AG09309 (cell line): ENCODE results near the gene TOR1AIP2.

ENCODE experiments used
- DNase-seq: peaks from one replicate; pipeline ENCODE4 v3.0.0-alpha.2; 2010; ENCODE audit warnings: low read depth
- H3K4me3 ChIP-seq: 2 replicates; pipeline ENCODE4 v1.5.1; 2011; ENCODE audit warnings: mild to moderate bottlenecking, low read depth, low read length, moderate library complexity; ENCODE audit not compliant: control insufficient read depth
- CTCF ChIP-seq: IDR thresholded peaks from 2 replicates; pipeline ENCODE4 v1.5.1; 2011; ENCODE audit warnings: mild to moderate bottlenecking, low read depth, low read length, inconsistent platforms; ENCODE audit not compliant: insufficient read depth, control insufficient read depth; ENCODE audit errors: missing control alignments

TOR1AIP2 gene

GRCh38 chr1:179793281-179793680 is 84.3 kb downstream of the TOR1AIP2 start:
- no peak for TF ChIP-seq CTCF
- H3K4me3 ChIP-seq, result no peak overlapping the region
- no peak for DNase-seq
